Erythroblast (primary cell): ENCODE results near the gene TMEM258.
A peak's percentile ranks its signal among the peaks of the same experiment; 100 is the strongest.

ENCODE experiments used
- DNase-seq, 2 experiments: peaks; one replicate each; lab custom pipeline; 2025; lab: John Stamatoyannopoulos, UW
- GATA1 ChIP-seq: IDR thresholded peaks from 2 replicates; pipeline ENCODE4 v1.6.1; 2011; ENCODE audit warnings: low read depth, mild to moderate bottlenecking, control low read depth, low read length, moderate library complexity
- POLR2A ChIP-seq: IDR thresholded peaks from 2 replicates; pipeline ENCODE4 v1.6.1; 2011; ENCODE audit warnings: mild to moderate bottlenecking, low read length

Gene TMEM258

GRCh38 chr11:61757213-61757862, 35.1 kb downstream of the TMEM258 start:
- DNase-seq: no peak
- TF ChIP-seq POLR2A: no peak
- TF ChIP-seq GATA1: no peak

- TF ChIP-seq GATA1 (no peak), POLR2A (no peak)
- peak; percentile 68 to 81 for DNase-seq
Measured at GRCh38 chr11:61756452-61757212, 35.8 kb downstream of the TMEM258 start.

- no peak for DNase-seq
- TF ChIP-seq POLR2A (no peak), GATA1 (no peak)
Measured at GRCh38 chr11:61756147-61756451, 36.3 kb downstream of the TMEM258 start.

- peak; percentile 49 to 57 for DNase-seq
- TF ChIP-seq GATA1 (no peak), POLR2A (no peak)
Measured at GRCh38 chr11:61754534-61755482, 37.6 kb downstream of the TMEM258 start.

- TF ChIP-seq POLR2A (no peak), GATA1 (no peak)
- DNase-seq: no peak
Measured at GRCh38 chr11:61753672-61754071, 38.7 kb downstream of the TMEM258 start.

- TF ChIP-seq GATA1 (no peak), POLR2A (no peak)
- no peak for DNase-seq
Measured at GRCh38 chr11:61752925-61753521, 39.4 kb downstream of the TMEM258 start.

GRCh38 chr11:61752117-61752924, 40.1 kb downstream of the TMEM258 start, which contains the start of gene MYRF:
Gene MYRF (plus strand): TSS chr11:61752636. CDS start chr11:61752745, 109 bp downstream.
- TF ChIP-seq GATA1: no peak
- DNase-seq: peak; percentile 69 to 80

GRCh38 chr11:61751384-61751783, 41.0 kb downstream of the TMEM258 start:
- TF ChIP-seq GATA1 (no peak), POLR2A (no peak)
- no peak for DNase-seq

GRCh38 chr11:61750631-61751273, 41.6 kb downstream of the TMEM258 start:
- TF ChIP-seq POLR2A (no peak), GATA1 (no peak)
- DNase-seq: no peak

- TF ChIP-seq POLR2A: no peak
- TF ChIP-seq GATA1: no peak
- DNase-seq: peak; percentile 13 to 31
Measured at GRCh38 chr11:61749591-61750217, 42.7 kb downstream of the TMEM258 start.

GRCh38 chr11:61747967-61748285, 44.5 kb downstream of the TMEM258 start:
- DNase-seq: no peak

More at GRCh38 chr11:61747967-61748285, 44.5 kb downstream of the TMEM258 start:
- TF ChIP-seq GATA1 (no peak), POLR2A (no peak)
